ENCODE data around the gene KCNN1.
"Not testable (repeated sequence)": the region's sequence is repeated elsewhere in the genome, so short reads cannot be mapped to it uniquely, and the experiment has no call there.

Gene KCNN1

DNA sequence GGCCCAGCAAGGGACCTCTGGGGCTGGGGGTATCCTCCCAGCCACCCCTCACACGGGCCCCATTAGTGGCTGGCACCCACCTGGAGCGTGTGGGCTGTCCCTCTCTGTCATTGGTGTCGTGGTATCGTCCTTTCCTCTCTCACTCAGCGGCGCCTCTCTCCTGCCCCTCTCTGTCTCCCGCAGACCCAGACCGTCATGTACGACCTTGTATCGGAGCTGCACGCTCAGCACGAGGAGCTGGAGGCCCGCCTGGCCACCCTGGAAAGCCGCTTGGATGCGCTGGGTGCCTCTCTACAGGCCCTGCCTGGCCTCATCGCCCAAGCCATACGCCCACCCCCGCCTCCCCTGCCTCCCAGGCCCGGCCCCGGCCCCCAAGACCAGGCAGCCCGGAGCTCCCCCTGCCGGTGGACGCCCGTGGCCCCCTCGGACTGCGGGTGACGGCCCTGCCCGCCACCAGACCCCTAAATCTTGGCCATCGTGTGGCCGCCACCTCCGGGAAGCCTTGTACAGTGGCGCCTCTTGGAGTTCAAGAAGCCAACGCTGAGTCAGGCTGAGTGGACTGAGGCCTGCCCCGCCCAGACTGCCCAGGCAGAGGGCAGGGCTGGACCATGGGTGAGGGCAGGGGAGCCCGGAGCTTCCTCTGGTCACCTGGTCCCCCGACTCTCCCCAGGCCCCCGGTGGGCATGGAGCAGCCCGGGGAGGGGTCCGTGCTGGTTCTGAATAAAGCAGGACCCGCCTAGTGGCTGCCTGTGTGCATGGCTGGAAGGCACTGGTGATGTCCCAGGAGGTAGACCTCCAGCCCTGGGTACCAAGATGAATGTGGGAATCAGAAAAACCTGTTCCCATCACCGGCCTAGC is 31.3 kb downstream of the KCNN1 start:
- Mint-ChIP-seq H3K4me3 (no peak overlapping the region), H3K27ac (no peak overlapping the region), H3K36me3 (peaks cover 2 to 9% of the 10 kb centered on the region in 2 donors), H3K9me3 (no peaks in the 10 kb centered on the region), H3K4me1 (peaks cover 16 to 51% of the 10 kb centered on the region in 2 donors), H3K27me3 (no peaks in the 10 kb centered on the region)
- DNase-seq (no peak), ATAC-seq (replicated peaks) (no peak)

DNA sequence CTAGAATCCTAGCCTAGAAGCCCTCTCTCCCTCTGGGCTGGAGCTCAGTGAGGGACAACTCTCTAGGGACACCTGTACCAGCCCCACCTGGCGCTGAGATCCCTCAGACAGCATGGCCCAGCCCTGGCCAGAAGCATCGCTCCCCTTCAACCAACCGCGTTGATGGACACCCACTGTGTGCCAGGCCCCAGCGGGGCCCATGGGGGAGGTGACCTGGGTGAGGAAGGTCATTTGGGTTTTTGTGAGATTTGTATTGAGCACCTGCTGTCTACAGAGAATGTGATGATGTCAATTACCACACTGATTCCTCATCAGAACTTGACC is 31.9 kb downstream of the KCNN1 start:
- ATAC-seq (replicated peaks) (no peak), DNase-seq (no peak)
- H3K36me3 Mint-ChIP-seq = peaks cover 2 to 9% of the 10 kb centered on the region in 2 donors
- H3K4me3 Mint-ChIP-seq = peak overlapping the region in 1 of 2 donors; percentile 4
- no peaks in the 10 kb centered on the region for H3K9me3 Mint-ChIP-seq
- H3K27me3 Mint-ChIP-seq = no peaks in the 10 kb centered on the region
- H3K4me1 Mint-ChIP-seq = peaks cover 16 to 51% of the 10 kb centered on the region in 2 donors
- H3K27ac Mint-ChIP-seq = peak overlapping the region; percentile 73

DNA sequence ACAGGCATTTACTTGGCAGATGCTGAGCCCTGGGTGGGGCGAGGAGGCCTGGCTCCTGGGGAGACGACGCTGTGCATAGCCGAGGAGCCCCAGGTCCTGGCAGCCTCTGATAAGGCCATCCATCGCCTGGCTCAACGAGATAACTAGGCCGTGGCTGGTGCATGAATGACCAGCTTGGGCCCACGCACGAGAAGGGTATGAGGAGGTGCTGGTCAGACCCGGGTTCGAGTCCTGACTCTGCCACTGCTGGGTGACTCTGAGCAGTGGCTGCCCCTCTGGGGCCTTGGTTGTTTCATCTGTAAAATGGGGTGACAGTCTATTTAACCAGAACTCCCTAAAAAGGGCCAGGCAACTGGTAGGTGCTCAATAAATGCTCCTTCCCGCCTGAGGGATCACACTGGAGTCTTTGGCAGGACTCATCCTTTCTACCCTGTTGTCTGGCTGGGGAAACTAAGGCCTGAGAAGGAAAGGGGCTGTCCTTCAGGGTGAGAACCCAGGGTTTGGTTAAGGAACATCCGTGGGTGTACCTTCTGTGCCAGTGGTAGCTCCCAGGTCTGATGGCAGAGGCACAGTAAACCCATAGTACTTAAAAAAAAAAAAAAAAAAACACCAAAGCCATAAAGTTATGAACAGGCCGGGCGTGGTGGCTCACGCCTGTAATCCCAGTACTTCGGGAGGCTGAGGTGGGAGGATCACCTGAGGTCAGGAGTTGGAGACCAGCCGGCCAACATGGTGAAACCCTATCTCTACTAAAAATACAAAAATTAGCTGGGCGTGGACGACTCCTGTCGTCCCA is 33.0 kb downstream of the KCNN1 start:
- Mint-ChIP-seq H3K27me3 (no peaks in the 10 kb centered on the region), H3K4me1 (peaks cover 16 to 51% of the 10 kb centered on the region in 2 donors), H3K36me3 (peaks cover 2 to 9% of the 10 kb centered on the region in 2 donors), H3K9me3 (no peaks in the 10 kb centered on the region), H3K4me3 (peak overlapping the region; percentile 81 to 83), H3K27ac (peak overlapping the region; percentile 97)
- ATAC-seq (replicated peaks) (no peak), DNase-seq (no peak)

DNA sequence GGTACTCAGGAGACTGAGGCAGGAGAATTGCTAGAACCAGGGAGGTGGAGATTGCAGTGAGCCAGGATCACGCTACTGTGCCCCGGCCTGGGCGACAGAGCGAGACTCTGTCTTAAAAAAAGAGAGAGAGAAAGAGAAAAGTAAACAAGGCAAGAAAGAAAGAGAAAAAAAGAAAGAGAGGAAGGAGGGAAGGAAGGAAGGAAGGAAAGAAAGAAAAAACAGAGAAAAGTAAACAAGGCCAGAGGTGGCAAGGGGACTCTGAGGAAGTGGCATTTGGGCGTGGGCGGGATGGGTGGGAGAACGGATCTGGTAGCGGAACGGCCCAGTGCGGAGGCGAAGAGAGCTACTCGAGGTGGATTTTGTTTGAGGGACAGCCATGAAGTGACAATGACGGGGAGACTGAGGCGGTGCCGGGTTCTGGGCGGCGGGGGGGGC is 33.6 kb downstream of the KCNN1 start:
- no peak for ATAC-seq (replicated peaks)
- H3K4me3 Mint-ChIP-seq = peak overlapping the region; percentile 81 to 83

DNA sequence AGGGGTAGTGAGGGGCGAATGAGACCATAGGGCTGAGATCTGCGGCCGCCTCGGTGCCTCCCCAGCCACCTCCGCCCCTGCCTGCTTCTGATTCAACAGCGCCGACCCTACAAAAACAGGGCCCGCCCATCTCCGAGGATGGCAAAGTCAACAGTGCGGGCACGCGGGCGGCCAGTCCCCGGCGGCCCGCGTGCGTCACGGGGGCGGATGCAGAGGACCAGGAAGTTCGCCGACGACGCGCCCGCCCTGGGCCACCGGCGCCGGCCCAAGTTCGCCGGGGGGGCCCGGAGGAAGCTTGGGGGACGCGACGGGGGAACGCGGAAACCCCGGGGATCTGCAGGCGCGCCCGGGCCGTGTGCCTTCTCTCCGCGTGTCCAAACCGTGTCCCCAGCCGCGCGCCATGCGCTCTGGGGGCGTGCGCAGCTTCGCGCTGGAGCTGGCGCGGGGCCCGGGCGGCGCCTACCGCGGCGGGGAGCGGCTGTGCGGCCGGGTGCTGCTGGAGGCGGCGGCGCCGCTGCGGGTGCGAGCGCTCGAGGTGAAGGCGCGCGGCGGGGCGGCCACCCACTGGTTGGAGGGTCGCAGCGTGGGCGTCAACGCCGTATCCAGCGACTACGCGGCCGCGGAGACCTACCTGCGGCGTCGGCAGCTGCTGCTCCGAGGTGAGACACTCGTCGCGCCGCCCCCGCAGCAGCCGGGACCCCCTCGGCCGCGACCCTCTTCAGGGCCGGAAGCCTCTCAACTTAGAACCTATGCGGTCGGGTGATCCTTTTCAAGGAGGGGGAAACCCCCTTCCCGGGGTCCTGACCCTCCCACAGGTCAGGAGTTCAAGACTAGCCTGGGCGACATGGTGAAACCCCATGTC is 34.2 kb downstream of the KCNN1 start:
- Mint-ChIP-seq H3K9me3 (no peaks in the 10 kb centered on the region), H3K4me3 (peak overlapping the region; percentile 81 to 95), H3K4me1 (peaks cover 16 to 51% of the 10 kb centered on the region in 2 donors), H3K36me3 (peaks cover 2 to 9% of the 10 kb centered on the region in 2 donors), H3K27ac (peak overlapping the region; percentile 97), H3K27me3 (no peaks in the 10 kb centered on the region)
- DNase-seq (peak; percentile 94), ATAC-seq (replicated peaks) (peak; percentile 82 to 86)

More for the DNA sequence above, 33.6 kb downstream of the KCNN1 start:
- H3K9me3 Mint-ChIP-seq = no peaks in the 10 kb centered on the region
- peaks cover 2 to 9% of the 10 kb centered on the region in 2 donors for H3K36me3 Mint-ChIP-seq
- peak overlapping the region; percentile 97 for H3K27ac Mint-ChIP-seq
- DNase-seq = no peak
- peaks cover 16 to 51% of the 10 kb centered on the region in 2 donors for H3K4me1 Mint-ChIP-seq
- H3K27me3 Mint-ChIP-seq = no peaks in the 10 kb centered on the region

DNA sequence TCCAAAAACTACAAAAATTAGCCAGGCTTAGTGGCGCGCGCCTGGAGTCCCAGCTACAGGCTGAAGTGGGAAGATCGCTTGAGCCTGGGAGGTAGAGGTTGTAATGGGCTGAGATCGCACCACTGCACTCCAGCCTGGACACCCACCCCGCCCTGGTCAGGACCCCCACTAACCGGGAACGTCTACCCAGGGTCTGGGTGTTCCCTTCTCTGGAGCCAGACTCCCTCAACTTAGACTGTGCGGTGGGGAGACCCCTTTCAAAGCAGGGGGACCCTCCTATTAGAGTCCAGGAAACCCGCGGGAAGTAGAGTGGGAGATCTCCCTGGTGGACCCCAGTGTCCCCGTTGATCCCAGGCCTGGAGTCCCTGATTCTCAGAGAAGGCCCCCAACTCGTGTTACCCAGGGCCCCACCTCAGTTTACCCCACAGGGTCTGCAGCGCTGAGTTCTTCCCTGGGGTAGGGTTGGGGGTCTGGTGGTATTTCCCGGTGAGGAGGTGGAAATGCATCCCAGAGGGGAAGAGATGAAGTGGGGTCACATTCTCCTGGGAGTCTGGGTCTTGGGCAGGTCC is 35.0 kb downstream of the KCNN1 start:
- Mint-ChIP-seq H3K4me3 (peak overlapping the region; percentile 81 to 95), H3K36me3 (peaks cover 4 to 14% of the 10 kb centered on the region in 2 donors), H3K27me3 (no peaks in the 10 kb centered on the region), H3K27ac (peak overlapping the region; percentile 97), H3K4me1 (peaks cover 18 to 51% of the 10 kb centered on the region in 2 donors), H3K9me3 (no peaks in the 10 kb centered on the region)
- ATAC-seq (replicated peaks) (no peak), DNase-seq (no peak)

DNA sequence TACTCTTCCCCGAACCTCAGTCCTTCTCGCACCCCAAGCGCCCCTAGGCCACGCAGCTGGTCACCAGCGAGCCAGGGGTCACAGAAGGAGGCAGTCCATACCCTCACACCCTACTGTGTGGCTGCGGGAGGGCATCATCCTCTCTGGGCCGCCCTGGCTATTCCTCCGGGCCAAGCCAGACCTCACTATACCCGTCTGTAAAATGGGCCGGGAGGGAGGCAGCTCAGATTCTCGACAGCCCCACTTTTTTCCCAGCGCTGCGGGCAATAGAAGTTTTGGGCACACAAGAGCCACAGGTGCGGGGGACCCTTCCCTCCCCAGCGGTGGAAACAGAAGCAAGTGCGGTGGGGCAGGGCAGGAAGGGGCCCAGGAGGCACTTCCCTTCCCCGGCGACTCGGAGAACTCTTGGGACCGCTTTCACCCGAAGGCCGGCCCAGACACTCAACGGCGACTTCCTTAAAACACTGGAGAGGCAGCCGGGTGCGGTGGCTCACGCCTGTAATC is 35.5 kb downstream of the KCNN1 start:
- peaks cover 21 to 51% of the 10 kb centered on the region in 2 donors for H3K4me1 Mint-ChIP-seq
- ATAC-seq (replicated peaks) (no peak), DNase-seq (peak; percentile 30)
- H3K9me3 Mint-ChIP-seq = no peaks in the 10 kb centered on the region
- peak overlapping the region; percentile 81 to 95 for H3K4me3 Mint-ChIP-seq
- H3K36me3 Mint-ChIP-seq = peaks cover 8 to 18% of the 10 kb centered on the region in 2 donors
- no peaks in the 10 kb centered on the region for H3K27me3 Mint-ChIP-seq
- peak overlapping the region; percentile 97 for H3K27ac Mint-ChIP-seq

DNA sequence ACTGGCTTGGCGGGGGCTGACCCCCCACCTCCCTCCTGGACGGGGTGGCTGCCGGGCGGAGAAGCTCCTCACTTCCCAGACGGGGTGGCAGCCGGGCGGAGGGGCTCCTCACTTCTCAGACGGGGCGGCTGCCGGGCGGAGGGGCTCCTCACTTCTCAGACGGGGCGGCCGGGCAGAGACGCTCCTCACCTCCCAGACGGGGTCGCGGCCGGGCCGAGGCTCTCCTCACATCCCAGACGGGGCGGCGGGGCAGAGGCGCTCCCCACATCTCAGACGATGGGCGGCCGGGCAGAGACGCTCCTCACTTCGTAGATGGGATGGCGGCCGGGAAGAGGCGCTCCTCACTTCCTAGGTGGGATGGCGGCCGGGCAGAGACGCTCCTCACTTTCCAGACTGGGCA is 38.8 kb downstream of the KCNN1 start:
- H3K4me1 Mint-ChIP-seq = peaks cover 17 to 46% of the 10 kb centered on the region in 2 donors
- not testable (repeated sequence) for H3K27ac Mint-ChIP-seq; H3K27me3 Mint-ChIP-seq; H3K9me3 Mint-ChIP-seq; H3K4me3 Mint-ChIP-seq; ATAC-seq (replicated peaks); DNase-seq
- H3K36me3 Mint-ChIP-seq = peaks cover 21 to 31% of the 10 kb centered on the region in 2 donors

DNA sequence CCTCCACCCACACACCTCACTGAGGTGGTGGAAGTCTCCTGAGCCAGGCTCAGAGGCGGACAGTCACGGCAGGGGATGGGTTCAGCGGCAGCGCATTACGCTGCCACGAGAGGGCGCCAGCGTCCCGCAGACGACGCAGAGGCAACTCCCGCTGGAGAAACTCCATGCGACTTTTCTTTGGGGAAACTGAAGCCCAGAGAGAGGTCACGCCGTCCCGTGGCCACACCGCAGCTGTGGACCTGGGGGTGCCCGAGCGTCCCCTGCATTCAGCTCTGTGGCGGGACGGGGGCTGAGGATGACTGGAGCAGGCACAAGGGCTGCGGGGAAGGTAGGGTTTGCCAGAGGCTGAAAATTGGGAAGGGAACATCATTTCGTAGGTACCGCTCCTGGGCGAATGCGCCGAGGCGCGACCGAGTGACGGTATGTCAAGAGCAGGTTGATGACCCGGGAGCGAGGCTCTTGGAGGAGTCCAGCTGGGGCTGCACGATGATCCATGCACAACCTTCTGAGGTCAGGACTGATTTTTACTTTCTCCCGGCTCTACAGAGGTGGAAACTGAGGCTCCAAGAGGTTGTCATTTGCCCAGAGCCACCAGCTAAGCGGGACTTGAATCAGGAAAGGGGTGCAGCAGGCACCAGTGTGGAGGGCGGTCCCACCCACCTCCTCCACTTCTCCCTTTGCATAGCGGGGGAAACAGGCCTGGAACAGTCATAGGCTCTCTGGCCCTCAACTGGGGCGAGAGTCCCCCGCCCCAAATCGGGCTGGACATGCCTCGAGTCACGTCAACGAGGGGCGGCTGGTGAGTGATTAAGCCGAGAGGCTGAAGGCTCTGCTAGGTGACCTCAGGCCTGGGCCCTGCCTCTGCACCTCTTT is 40.4 kb downstream of the KCNN1 start:
- Mint-ChIP-seq H3K27me3 (no peaks in the 10 kb centered on the region), H3K9me3 (no peaks in the 10 kb centered on the region), H3K4me1 (peaks cover 17 to 39% of the 10 kb centered on the region in 2 donors), H3K36me3 (peaks cover 24 to 30% of the 10 kb centered on the region in 2 donors), H3K27ac (peak overlapping the region; percentile 96), H3K4me3 (peak overlapping the region; percentile 89 to 94)
- DNase-seq = peak; percentile 76
- peak; percentile 70 to 73 for ATAC-seq (replicated peaks)

DNA sequence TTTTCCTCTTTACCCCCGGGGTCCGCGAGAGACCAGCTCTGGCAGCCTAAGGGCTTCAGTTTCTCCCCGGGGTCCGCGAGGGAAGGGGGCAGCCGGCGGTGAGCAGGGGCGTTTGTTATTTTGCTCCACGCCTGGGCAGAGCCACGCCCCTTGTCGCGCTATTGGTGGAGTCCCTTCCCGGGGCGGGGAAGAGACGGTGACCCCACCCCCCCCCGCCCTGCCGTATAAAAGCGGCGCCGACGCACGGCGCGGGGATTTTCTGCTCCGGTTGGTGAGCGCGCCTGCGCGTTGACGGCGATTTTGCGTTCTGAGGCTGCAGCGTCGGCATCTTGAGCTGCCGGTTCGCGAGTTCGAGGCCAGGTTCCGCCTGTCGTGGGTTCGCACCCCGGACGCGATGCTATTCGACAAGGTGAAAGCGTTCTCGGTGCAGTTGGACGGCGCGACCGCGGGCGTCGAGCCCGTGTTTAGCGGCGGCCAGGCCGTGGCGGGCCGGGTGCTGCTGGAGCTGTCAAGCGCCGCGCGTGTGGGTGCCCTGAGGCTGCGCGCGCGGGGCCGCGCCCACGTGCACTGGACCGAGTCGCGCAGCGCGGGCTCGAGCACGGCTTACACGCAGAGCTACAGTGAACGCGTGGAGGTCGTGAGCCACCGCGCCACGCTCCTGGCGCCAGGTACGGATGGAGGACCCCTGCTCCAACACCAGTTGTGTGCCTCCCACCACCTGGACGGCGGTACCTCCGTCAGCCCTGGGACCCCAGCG is 41.2 kb downstream of the KCNN1 start, which contains the start of gene ARRDC2:
ARRDC2 (plus strand) TSS at position 254 of the 757 bp plus-strand sequence; CDS start at position 395, 141 bp downstream.
- no peaks in the 10 kb centered on the region for H3K27me3 Mint-ChIP-seq
- H3K36me3 Mint-ChIP-seq = peaks cover 28 to 32% of the 10 kb centered on the region in 2 donors
- DNase-seq = peak; percentile 80
- peak within 1 kb of the TSS; percentile 96 for H3K27ac Mint-ChIP-seq
- ATAC-seq (replicated peaks) = peak; percentile 77 to 85
- H3K4me3 Mint-ChIP-seq = peak within 1 kb of the TSS; percentile 89 to 94
- no peaks in the 10 kb centered on the region for H3K9me3 Mint-ChIP-seq
- peaks cover 18 to 38% of the 10 kb centered on the region in 2 donors for H3K4me1 Mint-ChIP-seq

DNA sequence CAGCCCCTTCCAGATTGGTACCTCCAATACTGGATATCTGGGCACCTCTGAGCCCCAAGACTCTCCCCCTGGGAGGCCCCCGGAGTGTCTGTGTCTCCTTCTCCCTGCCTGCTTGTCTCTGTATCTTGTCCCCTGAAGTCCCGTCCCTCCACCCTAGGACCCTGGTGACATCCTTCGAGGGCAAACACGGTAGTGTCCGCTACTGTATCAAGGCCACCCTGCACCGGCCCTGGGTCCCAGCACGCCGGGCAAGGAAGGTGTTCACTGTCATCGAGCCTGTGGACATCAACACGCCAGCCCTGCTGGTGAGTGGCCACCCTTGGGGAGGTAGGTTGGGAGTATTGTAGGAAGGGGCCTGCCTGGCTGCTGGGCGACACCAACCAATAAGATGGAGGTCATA is 41.9 kb downstream of the KCNN1 start:
- Mint-ChIP-seq H3K27ac (peak overlapping the region; percentile 95), H3K27me3 (no peaks in the 10 kb centered on the region), H3K9me3 (no peaks in the 10 kb centered on the region), H3K4me3 (peak overlapping the region; percentile 84 to 94), H3K36me3 (peaks cover 36 to 39% of the 10 kb centered on the region in 2 donors), H3K4me1 (peaks cover 24 to 45% of the 10 kb centered on the region in 2 donors)
- DNase-seq = no peak
- ATAC-seq (replicated peaks) = no peak

All from stimulated activated naive B cell treated with anti-CD40 and anti-IgM and Interleukin-4, amounts not matched to agents 10 μg/mL and 1 μg/mL and 100 μg/mL, for 72 hours (primary cell).